LNCaP clone FGC (cell line): ENCODE results near the gene RAB30.

ENCODE experiments used
- DNase-seq: peaks from one replicate; pipeline ENCODE4 v3.0.0-alpha.2; 2011; ENCODE audit warnings: low read depth
- H3K4me3 ChIP-seq: 2 replicates; pipeline ENCODE4 v1.5.1; 2011; ENCODE audit warnings: mild to moderate bottlenecking, low read depth, low read length, control low read depth
- TF ChIP-seq, protein P1 (sequence below): IDR thresholded peaks from 2 replicates; pipeline ENCODE4 v1.5.1; 2012; ENCODE audit warnings: mild to moderate bottlenecking; ENCODE audit not compliant: control insufficient read depth, insufficient read depth; ENCODE audit errors: extremely low read depth

RAB30 gene

DNA sequence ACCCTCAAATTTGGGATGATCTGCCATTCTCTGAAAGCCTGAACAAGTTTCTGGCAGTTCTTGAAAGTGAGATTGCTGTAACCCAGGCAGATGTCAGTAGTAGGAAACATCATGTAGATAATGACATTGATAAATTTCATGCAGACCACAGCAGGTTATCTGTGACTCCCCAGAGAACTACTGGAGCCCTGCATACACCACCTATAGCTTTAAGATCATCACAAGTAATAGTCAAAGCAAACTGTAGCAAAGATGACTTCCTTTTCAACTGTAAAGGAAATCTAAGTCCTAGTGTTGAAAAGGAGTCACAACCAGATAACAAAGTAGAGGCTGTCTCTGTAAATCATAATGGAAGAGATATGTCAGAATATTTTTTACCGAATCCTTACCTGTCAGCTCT lies 139.1 kb downstream of the RAB30 start:
- no peak overlapping the region for H3K4me3 ChIP-seq
- TF ChIP-seq, protein P1, sequence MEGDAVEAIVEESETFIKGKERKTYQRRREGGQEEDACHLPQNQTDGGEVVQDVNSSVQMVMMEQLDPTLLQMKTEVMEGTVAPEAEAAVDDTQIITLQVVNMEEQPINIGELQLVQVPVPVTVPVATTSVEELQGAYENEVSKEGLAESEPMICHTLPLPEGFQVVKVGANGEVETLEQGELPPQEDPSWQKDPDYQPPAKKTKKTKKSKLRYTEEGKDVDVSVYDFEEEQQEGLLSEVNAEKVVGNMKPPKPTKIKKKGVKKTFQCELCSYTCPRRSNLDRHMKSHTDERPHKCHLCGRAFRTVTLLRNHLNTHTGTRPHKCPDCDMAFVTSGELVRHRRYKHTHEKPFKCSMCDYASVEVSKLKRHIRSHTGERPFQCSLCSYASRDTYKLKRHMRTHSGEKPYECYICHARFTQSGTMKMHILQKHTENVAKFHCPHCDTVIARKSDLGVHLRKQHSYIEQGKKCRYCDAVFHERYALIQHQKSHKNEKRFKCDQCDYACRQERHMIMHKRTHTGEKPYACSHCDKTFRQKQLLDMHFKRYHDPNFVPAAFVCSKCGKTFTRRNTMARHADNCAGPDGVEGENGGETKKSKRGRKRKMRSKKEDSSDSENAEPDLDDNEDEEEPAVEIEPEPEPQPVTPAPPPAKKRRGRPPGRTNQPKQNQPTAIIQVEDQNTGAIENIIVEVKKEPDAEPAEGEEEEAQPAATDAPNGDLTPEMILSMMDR = no peak
- no peak for DNase-seq

DNA sequence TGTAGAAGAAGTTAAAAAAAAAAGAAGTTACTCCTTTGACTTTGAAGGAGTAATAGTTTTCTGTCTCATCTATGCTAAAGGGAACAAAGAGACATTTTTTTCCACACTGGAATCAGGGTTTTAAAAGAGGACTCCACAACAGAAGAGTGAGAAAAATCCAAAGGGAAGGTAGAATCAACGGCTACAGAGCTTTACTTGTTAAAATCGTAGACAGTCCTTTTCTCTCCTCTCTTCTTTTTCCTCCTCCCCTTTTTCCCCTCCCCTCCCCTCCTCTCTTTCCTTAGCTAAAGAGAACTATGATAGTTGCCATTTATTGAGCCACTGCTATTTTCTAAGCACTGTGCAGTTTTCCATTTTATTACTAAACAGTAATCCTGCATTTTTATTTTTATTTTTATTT lies 141.0 kb downstream of the RAB30 start:
- DNase-seq = no peak
- no peak overlapping the region for H3K4me3 ChIP-seq
- TF ChIP-seq, protein P1 = no peak

DNA sequence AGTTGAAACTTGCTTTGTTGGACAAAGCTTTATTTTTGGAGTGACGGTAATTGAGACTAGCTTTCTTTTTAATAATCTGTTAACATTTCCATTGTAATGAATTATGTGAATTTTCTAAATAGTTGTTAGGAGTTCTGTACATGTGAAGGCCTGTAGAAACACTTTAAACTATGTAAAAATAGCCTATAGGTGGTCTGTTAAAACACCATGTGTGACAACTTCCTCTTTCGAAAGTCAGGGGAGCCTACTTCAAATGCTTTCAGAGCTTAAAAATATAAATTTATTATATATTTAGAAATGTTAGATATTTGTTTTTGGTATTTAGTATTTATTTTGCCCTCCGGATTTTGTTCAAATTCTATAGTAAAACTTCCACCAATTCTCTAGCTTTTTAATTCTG lies 141.5 kb downstream of the RAB30 start:
- TF ChIP-seq, protein P1 = no peak
- no peak overlapping the region for H3K4me3 ChIP-seq
- no peak for DNase-seq

DNA sequence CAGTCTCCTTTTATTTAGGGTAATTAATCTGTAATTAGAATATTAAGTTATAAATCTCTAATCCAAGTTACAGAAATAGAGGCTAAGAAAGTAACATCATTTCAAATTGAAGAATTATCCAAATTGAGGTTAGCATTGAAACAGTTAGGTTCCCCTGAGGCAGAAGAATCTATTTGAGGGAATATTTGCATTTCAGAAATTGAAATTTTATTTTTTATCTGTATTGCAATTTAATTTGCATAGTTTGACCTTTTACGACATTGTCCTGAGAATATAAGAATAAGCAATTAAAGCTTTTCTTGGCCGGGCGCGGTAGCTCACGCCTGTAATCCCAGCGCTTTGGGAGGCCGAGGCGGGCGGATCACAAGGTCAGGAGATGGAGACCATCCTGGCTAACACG lies 142.6 kb downstream of the RAB30 start:
- DNase-seq = no peak
- no peak overlapping the region for H3K4me3 ChIP-seq
- TF ChIP-seq, protein P1 = no peak

DNA sequence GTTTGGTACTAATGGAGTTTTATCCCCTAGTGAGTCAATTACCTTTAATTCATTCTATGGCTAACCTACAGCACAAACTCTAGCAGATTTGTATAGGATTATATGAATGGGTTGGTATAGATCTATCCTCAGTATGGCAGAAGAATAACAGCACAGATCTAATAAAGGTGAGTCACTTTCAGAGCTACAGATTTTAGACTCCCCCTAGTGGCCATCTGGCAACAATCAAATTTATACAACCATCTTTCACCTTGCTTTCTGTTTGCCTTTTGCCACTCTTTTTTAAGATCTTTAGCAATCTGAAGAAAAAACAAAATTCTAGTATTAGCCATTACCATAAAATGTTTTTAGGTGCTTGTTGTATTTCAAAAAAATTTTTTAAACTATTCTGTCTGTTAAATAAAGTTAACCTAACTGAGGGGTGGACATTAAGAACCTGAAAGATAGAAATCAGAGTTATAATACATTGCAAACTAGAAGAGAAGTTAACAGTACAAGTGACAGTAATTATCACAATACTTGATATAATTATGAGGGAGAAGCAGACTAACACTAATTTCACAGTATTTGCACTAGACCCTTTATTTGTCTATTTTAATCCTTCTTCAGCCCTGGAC lies 144.3 kb downstream of the RAB30 start:
- TF ChIP-seq, protein P1 = peak; percentile 52
- no peak overlapping the region for H3K4me3 ChIP-seq
- DNase-seq = peak; percentile 32

DNA sequence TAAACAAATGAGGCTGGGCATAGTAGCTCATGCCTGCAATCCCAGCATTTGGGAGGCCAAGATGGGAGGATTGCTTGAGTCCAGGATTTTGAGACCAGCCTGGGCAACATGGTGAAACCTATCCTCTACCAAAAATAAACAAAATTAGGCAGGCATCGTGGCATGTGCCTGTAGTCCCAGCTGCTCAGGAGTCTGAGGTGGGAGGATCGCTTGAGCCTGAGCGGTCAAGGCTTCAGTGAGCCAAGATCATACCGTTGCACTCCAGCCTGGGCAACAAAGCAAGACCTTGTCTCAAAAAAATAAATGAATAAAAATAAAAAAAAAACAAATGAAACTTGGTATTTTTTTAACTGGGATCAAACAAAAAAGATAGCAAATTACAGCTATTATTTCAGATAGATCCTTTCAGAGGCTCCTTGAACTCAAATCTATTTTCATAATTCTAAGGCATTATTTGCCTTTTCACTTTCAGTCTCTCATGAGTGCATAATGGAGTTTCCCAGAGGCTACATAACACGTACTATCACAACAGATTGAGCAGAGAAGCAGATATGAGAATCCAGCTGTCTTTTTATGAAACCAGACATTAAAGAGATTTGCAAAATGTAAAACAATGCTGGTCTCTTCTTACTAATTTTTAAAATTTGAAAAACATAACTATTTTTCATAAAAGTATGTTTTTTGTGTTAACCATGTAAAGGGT lies 147.0 kb downstream of the RAB30 start:
- no peak overlapping the region for H3K4me3 ChIP-seq
- DNase-seq = no peak
- TF ChIP-seq, protein P1 = no peak
